ENCODE results near the gene TOMM40.

GRCh38 chr19:44863990-44864389 is 27.1 kb upstream of the TOMM40 start:
- TF ChIP-seq CTCF (IDR thresholded peaks at IDR 0.05) (no peak), POLR2A (IDR thresholded peaks at IDR 0.05) (no peak)
